ENCODE measurements around the gene SEM1. TPM values are rescaled to one million over a fixed set of nuclear protein-coding genes. Genes with fewer than 3 reads are reported as not detected.

SEM1 gene
- total and polyA plus RNA-seq, 2 of the 4 experiments (the other 2 are of a cell fraction): 17.2 to 38.0 TPM

GRCh38 chr7:96734343-96734742 lies 24.7 kb upstream of the SEM1 start:
- no peak overlapping the region for H3K18ac ChIP-seq (ENCODE audit: low read depth, low read length)
- no peaks in the 10 kb centered on the region for H3K36me3 ChIP-seq (ENCODE audit: control insufficient read depth, insufficient read depth, low read length)
- no peaks in the 10 kb centered on the region for H4K20me1 ChIP-seq (ENCODE audit: insufficient read depth, low read length)
- CTCF ChIA-PET: no interaction called here
- no peak overlapping the region for H2AK9ac ChIP-seq (replicated peaks; ENCODE audit: low read depth, low read length, poor library complexity)
- H3K4me3 ChIP-seq (ENCODE audit: insufficient read depth, low read depth, low read length): no peak overlapping the region
- POLR2A ChIA-PET (ENCODE audit: unreplicated experiment): no interaction called here
- H3K4me2 ChIP-seq (ENCODE audit: low read depth, low read length): no peak overlapping the region
- H2AK5ac ChIP-seq (ENCODE audit: low read depth, low read length): no peak overlapping the region
- BruUV-seq (replicated peaks): no TSS peak
- H3K4ac ChIP-seq (ENCODE audit: low read depth, low read length): no peak overlapping the region
- H2BK20ac ChIP-seq (ENCODE audit: low read depth, low read length): no peak overlapping the region
- no peak for DNase-seq
- H4K91ac ChIP-seq (ENCODE audit: insufficient read depth, low read depth, low read length): no peak overlapping the region
- H4K8ac ChIP-seq (ENCODE audit: low read depth in 2 of 2, low read length in 2 of 2): no peak overlapping the region
- no peak overlapping the region for H3K27ac ChIP-seq (ENCODE audit: insufficient read depth, low read length)
- no peak overlapping the region for H3K9ac ChIP-seq (ENCODE audit: low read depth, low read length)
- H3K27me3 ChIP-seq (ENCODE audit: control insufficient read depth, insufficient read depth, low read length): no peaks in the 10 kb centered on the region
- H3K9me3 ChIP-seq (ENCODE audit: control insufficient read depth, insufficient read depth, low read length): no peaks in the 10 kb centered on the region
- no peak overlapping the region for H3K56ac ChIP-seq (ENCODE audit: extremely low read depth, insufficient read depth, low read length)
- H3K14ac ChIP-seq (replicated peaks; ENCODE audit: low read depth, low read length): no peak overlapping the region
- no peak overlapping the region for H2BK120ac ChIP-seq (ENCODE audit: low read depth, low read length)
- TF ChIP-seq RFX5 (IDR thresholded peaks at IDR 0.05; ENCODE audit: low read depth, low read length) (no peak), RAD21 (IDR thresholded peaks at IDR 0.05; ENCODE audit: low read length) (no peak), MAFK (IDR thresholded peaks at IDR 0.05; ENCODE audit: low read depth, low read length) (no peak), MAZ (IDR thresholded peaks at IDR 0.05; ENCODE audit: borderline replicate concordance, low read depth, low read length) (no peak), USF2 (IDR thresholded peaks at IDR 0.05; ENCODE audit: low read depth, low read length) (no peak), POLR2A (IDR thresholded peaks at IDR 0.05; ENCODE audit: low read depth, low read length) (no peak), SMC3 (IDR thresholded peaks at IDR 0.05; ENCODE audit: low read depth, low read length) (no peak), NFE2L2 (IDR thresholded peaks at IDR 0.05; ENCODE audit: low read depth, low read length) (no peak), CEBPB (IDR thresholded peaks at IDR 0.05; ENCODE audit: low read depth, low read length) (no peak)
- in situ Hi-C loops (cut with MboI; ENCODE audit: low sequenced_read_pairs): no loop called here
- H3K9me1 ChIP-seq (ENCODE audit: insufficient read depth, low read length): no peaks in the 10 kb centered on the region
- H4K5ac ChIP-seq (ENCODE audit: low read depth, low read length): no peak overlapping the region
- no peak for ATAC-seq (ENCODE audit: low read depth)
- no peak overlapping the region for H2BK5ac ChIP-seq (ENCODE audit: low read depth, low read length, poor library complexity, severe bottlenecking)
- no peak overlapping the region for H3K23ac ChIP-seq (ENCODE audit: low read depth, low read length)
- H2BK15ac ChIP-seq (ENCODE audit: low read depth, low read length): no peak overlapping the region
- dilution Hi-C loops (cut with HindIII; ENCODE audit: low sequenced_read_pairs, unreplicated experiment): no loop called here
- intact Hi-C loops (cut with micrococcal nuclease): no loop called here
- H3K4me1 ChIP-seq (ENCODE audit: control insufficient read depth, insufficient read depth, low read length): no peaks in the 10 kb centered on the region
- no CpG with 5 or more reads among the region's 2 CpGs for WGBS, 2 experiments (ENCODE audit: extremely low coverage in 2 of 2, insufficient read length in 1 of 2)
- no peaks in the 10 kb centered on the region for H3K79me1 ChIP-seq (ENCODE audit: low read depth in 1 of 2, low read length in 2 of 2)
- H2AFZ ChIP-seq (replicated peaks; ENCODE audit: low read length, poor library complexity): no peak overlapping the region
